Left ventricle myocardium inferior (tissue), 1 donor: ENCODE results near the gene GRID1. TPM values are rescaled to one million over a fixed set of nuclear protein-coding genes. Genes with fewer than 3 reads are reported as not detected.

Source experiments
- DNase-seq: peaks from one replicate; pipeline ENCODE4 v3.0.0-alpha.2; 2020
- H3K27ac ChIP-seq: fragments of 200-600 bp; replicated peaks from 2 replicates; pipeline ENCODE4 v1.8.0; 2021
- H3K27me3 ChIP-seq: fragments of 200-600 bp; 2 replicates; pipeline ENCODE4 v1.8.0; 2021; ENCODE audit warnings: low read depth
- H3K36me3 ChIP-seq: fragments of 200-600 bp; 2 replicates; pipeline ENCODE4 v1.8.0; 2021
- H3K4me1 ChIP-seq: fragments of 200-600 bp; 2 replicates; pipeline ENCODE4 v1.8.0; 2021
- H3K4me3 ChIP-seq: fragments of 200-600 bp; 2 replicates; pipeline ENCODE4 v1.8.0; 2021; ENCODE audit warnings: mild to moderate bottlenecking, moderate library complexity
- H3K9me3 ChIP-seq: fragments of 200-600 bp; replicated peaks from 2 replicates; pipeline ENCODE4 v1.8.0; 2021
- CTCF ChIP-seq: fragments of 200-600 bp; IDR thresholded peaks from 2 replicates; pipeline ENCODE4 v1.8.0; 2021; ENCODE audit warnings: antibody characterized with exemption, mild to moderate bottlenecking, borderline replicate concordance
- intact Hi-C: fragments of 100-400 bp; cut with micrococcal nuclease; formaldehyde crosslinking; loops from one replicate; pipeline ENCODE4 v1.11.0; 2022
- total RNA-seq: library from RNA; stranded (reverse); fragmentation: NEBNext Ultra II Directional; extraction: Animal tissue kit (Norgen Biotek cat#: 25700); gene quantifications from one replicate; pipeline ENCODE4 v1.2.1, GENCODE V29; 2021
- donor health status: DM: no; HTN: yes; CAD: no; lungs with severe emphysema.

GRID1 gene
- total RNA-seq, 1 donor from 2014 or later: 1.6 TPM

- no peak for TF ChIP-seq CTCF
- DNase-seq: no peak
- Histone ChIP-seq H3K27me3 (peaks cover 52% of the 10 kb centered on the region), H3K4me3 (no peak overlapping the region), H3K9me3 (no peaks in the 10 kb centered on the region), H3K36me3 (no peaks in the 10 kb centered on the region), H3K4me1 (no peaks in the 10 kb centered on the region), H3K27ac (no peak overlapping the region)
- intact Hi-C loops: no loop called here
Measured at GRCh38 chr10:86152911-86153310, 213.7 kb downstream of the GRID1 start.

GRCh38 chr10:86152354-86152753 lies 214.2 kb downstream of the GRID1 start:
- no peaks in the 10 kb centered on the region for H3K4me1 ChIP-seq
- DNase-seq: no peak
- intact Hi-C loops: no loop called here
- no peak overlapping the region for H3K4me3 ChIP-seq
- no peaks in the 10 kb centered on the region for H3K36me3 ChIP-seq
- H3K27ac ChIP-seq: no peak overlapping the region
- no peaks in the 10 kb centered on the region for H3K9me3 ChIP-seq
- no peak for TF ChIP-seq CTCF
- peaks cover 46% of the 10 kb centered on the region for H3K27me3 ChIP-seq

GRCh38 chr10:86151613-86152012 lies 215.0 kb downstream of the GRID1 start:
- Histone ChIP-seq H3K9me3 (no peaks in the 10 kb centered on the region), H3K36me3 (no peaks in the 10 kb centered on the region), H3K27ac (no peak overlapping the region), H3K27me3 (peaks cover 41% of the 10 kb centered on the region), H3K4me3 (no peak overlapping the region), H3K4me1 (no peaks in the 10 kb centered on the region)
- TF ChIP-seq CTCF: no peak
- intact Hi-C loops: no loop called here
- no peak for DNase-seq

- H3K36me3 ChIP-seq: no peaks in the 10 kb centered on the region
- H3K27me3 ChIP-seq: peaks cover 29% of the 10 kb centered on the region
- intact Hi-C loops: no loop called here
- H3K9me3 ChIP-seq: no peaks in the 10 kb centered on the region
- no peak for TF ChIP-seq CTCF
- no peak overlapping the region for H3K4me3 ChIP-seq
- H3K27ac ChIP-seq: no peak overlapping the region
- no peak for DNase-seq
- H3K4me1 ChIP-seq: no peaks in the 10 kb centered on the region
Measured at GRCh38 chr10:86149257-86149656, 217.3 kb downstream of the GRID1 start.

- no peaks in the 10 kb centered on the region for H3K4me1 ChIP-seq
- no peaks in the 10 kb centered on the region for H3K36me3 ChIP-seq
- intact Hi-C loops: no loop called here
- H3K9me3 ChIP-seq: no peaks in the 10 kb centered on the region
- H3K27me3 ChIP-seq: peaks cover 19% of the 10 kb centered on the region
- H3K27ac ChIP-seq: no peak overlapping the region
- H3K4me3 ChIP-seq: no peak overlapping the region
- no peak for DNase-seq
- TF ChIP-seq CTCF: no peak
Measured at GRCh38 chr10:86148117-86148516, 218.5 kb downstream of the GRID1 start.

GRCh38 chr10:86144301-86144700 lies 222.3 kb downstream of the GRID1 start:
- Histone ChIP-seq H3K36me3 (no peaks in the 10 kb centered on the region), H3K4me3 (no peak overlapping the region), H3K27ac (no peak overlapping the region), H3K4me1 (no peaks in the 10 kb centered on the region), H3K9me3 (no peaks in the 10 kb centered on the region), H3K27me3 (no peaks in the 10 kb centered on the region)
- no peak for TF ChIP-seq CTCF
- no peak for DNase-seq
- intact Hi-C loops: no loop called here
